Measurements from ENCODE around the gene FSIP1.

Gene FSIP1

DNA sequence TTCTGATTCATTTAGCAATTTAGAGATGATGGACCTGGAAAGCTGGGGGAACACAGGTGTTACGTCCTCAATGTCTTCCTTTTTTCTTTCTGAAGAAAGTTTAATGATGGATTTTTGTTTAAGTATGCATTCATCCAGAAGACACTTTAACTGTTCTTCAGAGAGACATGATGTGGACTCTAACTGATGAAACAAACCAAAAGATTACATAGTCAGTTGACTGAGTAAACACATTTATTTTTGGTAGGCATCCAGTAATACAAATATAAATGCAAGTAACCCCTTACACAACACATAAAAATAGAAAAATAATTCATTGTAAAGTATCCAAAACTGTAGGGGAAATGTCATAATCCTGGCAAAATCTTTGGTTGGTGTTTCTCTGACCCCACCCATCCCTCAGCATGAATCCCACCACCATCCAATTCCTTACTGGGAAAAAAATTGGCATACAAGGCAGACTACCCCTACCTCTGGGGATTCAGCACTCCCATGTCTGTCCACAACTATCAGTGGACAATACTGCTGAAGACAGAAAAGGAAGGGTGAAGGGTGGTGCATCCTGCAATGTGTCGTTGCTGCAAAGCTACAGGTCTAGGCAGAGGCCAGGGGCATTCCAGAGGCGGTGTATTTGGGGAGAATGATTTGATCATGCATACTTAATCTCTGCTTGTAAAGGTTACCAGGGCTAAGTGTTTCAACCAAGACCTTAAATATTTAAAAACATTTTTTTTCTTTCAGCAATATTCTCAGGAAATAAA, 164.4 kb downstream of the FSIP1 start:
- DNase-seq (ENCODE audit: low spot score): no peak

DNA sequence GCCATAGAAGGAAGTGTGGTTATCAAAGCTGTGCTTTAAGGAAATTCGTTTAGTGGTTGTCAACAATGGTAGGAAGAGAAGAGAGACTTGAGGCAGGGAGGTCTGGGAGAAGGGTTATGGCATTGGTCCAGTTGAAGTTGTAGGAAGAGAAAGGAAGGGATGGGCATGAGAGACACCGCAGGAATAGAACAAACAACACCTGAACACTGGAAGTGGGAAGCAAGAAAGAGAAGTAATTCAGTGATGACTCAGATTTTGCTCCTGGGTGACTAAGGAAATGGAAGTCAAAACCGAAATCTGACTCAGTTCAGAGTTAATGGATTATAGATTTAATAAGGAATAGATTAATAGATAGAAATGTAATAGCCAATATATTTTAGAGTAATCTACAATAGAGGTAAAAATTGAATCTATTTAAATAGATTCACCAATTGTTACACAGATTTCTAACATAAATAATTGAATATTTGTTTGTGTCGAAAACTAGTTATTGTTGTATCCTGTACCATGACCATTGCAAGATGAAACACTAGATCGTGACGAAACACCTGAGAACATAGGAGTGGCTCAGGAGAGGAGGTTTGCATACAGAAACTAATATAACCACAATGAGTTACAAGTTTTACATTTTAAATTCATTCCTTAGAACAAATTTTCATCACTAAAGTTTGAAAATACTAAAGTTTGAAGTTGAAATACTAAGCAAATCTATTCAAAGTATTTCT, 165.7 kb downstream of the FSIP1 start:
- DNase-seq (ENCODE audit: low spot score): no peak

DNA sequence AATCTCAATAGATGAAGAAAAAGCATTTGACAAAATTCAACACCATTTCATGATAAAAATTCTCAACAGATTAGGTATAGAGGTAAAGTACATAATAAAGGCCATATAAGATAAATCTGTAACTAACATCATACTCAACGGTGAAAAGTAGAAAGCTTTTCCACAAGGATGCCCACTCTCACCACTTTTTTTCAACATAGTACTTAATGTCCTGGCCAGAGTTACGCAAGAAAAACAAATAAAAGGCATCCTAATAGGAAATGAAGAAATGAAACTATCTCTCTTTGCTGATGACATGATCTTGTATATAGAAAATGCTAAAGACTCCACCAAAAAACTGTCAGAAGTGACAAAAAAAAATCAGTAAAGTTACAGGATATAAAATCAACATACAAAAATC, 168.8 kb downstream of the FSIP1 start:
- no peak for DNase-seq (ENCODE audit: low spot score)

DNA sequence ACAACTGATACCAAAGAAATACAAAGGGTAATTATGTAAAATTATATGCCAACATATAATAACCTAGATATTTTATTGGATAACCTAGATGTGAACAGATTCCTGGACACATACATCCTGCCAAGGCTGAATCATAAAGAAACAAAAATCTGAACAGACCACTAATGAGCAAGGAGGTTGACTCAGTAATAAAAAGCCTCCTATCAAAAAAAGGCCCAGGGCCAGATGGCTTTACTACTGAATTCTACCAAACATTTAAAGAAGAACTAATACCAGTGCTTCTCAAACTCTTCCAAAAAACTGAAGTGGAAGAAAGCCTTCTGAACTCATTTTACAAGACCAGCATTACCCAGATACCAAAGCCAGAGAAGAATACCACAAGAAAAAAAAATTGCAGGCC, 169.4 kb downstream of the FSIP1 start:
- DNase-seq (ENCODE audit: low spot score): no peak

DNA sequence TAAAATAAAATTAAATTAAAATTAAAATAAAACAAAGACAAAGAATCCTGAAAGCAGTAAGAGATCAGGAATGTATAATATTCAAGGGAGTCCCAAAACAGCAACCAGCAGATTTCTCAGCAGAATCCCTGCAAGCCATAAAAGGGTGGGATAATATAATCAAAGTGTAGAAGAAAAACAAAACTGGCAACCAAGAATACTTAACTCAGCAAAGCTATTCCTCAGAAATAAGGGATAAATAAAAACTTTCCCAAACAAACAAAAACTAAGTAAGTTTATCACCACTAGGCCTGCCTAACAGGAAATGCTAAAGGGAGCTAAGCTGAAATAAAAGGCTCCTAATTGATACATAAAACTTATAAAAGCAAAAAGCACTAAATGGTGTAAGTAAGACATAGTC, 172.0 kb downstream of the FSIP1 start:
- no peak for DNase-seq (ENCODE audit: low spot score)

DNA sequence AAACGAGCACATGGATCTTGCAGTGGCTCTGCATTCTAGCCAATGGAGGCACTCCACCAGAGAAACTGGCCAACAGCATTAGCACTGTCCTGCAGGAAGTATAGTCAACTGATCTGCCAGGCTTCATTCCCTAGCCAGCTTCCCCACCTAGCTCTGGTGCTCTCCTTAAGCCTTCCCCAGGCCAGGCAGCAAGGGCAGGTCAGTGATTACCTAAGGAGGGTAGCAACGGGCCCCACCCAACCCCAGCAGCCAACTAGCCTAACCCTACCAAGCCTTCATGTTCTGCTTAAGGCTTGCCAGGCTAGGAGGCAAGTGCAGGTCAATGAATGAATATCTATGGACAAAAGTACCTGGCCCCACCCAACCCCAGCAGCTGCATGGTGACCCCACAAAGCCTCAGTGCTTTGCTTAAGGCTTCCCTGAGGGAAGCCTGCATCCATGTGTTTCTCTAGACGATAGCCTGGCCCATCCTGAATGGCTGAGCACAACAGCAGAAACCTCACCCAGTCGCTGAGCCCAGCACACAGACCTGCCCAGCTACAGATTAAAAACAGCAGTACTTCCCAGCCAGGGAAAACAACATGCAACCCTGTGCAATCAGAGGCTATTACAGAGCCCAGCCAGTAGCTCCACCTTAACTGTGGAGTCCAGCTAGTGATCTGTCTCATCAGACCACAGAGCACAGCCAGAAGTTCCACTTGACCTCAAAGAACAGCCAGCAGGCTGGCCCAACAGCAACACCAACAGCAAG, 173.3 kb downstream of the FSIP1 start:
- DNase-seq (ENCODE audit: low spot score): no peak

DNA sequence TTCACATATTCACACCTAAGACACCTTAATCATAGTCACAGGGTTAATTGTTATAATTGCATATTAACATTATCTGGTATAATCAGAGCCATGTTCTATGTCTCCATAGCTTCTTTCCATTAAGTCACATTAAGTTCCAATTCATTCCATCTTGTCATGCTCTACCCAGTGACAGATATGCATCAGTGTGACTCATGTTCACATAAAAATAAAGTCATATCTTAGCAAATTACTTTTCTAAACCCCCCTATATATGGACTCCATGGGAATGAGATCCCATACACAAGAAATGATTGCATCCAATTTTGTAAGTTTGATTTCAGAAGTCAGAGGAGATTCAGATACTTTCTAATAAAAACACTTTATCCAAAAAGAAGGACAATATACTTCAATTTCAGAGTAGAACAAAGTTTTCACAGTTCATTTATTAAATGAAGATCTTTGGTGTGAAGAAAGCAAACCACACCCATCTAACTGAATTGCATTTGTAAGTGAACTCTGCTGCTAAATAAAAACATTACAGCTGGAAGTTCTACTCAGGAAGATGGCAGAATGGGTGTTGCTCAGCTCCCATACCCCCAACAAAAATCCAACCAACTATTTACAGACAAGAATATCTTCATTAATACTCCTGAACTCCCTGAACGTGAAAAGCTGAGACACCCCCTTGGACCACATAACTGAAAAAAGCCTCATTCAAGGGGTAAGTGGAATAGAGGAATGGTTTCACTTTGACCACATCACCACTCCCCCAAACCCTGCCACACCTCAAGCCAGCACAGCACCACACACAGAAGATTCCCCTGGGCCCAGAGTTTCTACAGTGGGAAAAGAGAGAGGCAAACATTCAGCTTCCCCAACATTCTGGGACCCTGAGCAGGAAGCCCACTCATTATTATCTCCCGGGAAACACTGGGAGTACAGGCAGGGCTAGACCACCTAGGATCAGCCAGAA, 174.2 kb downstream of the FSIP1 start:
- DNase-seq (ENCODE audit: low spot score): no peak

DNA sequence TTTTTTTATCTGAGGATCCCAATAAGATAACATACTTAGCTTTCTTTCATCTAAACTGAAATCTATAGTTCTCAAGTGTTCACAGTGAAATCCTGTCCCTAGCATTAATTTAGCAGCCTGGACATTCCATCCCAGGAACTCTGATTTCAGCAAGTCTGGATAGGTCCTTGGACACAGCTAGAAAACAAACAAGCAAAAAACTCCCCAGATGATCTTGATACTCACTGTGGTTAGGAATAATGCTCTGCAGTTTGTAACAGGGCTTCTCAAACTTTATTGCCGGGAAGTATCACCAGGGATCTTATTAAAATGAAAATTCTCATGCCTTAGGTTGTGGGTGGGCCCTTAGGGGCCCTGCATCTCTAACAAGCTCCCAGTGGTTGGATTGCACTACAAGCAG, 177.5 kb downstream of the FSIP1 start:
- DNase-seq (ENCODE audit: low spot score): no peak

DNA sequence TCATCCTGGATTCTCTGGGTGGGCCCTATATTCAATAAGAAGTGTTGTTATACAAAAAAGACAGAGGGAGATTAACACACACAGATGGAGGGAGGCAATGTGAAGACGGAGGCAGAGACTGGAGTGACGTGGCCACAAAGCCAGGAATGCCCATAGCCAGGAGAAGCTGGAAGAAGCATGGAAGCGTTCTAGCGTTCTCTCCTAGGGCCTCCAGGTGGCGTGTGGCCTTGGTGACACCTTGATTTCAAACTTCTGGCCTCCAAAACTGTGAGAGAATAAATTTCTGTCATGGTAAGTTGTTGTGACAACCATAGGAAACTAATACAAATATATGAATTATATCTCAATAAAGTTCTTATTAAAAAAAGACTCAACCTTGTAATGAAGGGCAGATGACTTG, 180.5 kb downstream of the FSIP1 start:
- no peak for DNase-seq (ENCODE audit: low spot score)

DNA sequence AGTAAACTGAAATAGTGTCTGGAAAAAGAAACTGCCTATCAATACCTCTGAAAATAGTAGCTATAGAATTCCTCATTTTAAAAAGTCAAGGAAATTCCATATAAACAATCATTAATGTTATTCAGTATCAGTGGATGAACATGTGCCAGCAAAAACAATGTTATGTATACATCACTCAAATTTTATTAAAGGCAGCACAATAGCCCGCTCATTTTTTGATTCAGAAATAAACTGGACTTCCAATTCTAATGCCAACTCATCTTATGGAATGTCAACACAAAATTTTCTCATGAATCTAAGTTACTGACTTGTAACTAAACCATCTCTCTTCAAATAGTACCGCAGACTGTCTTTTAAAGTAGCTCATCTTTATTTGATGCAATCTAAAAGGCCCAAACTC, 182.8 kb downstream of the FSIP1 start:
- DNase-seq (ENCODE audit: low spot score): no peak

DNA sequence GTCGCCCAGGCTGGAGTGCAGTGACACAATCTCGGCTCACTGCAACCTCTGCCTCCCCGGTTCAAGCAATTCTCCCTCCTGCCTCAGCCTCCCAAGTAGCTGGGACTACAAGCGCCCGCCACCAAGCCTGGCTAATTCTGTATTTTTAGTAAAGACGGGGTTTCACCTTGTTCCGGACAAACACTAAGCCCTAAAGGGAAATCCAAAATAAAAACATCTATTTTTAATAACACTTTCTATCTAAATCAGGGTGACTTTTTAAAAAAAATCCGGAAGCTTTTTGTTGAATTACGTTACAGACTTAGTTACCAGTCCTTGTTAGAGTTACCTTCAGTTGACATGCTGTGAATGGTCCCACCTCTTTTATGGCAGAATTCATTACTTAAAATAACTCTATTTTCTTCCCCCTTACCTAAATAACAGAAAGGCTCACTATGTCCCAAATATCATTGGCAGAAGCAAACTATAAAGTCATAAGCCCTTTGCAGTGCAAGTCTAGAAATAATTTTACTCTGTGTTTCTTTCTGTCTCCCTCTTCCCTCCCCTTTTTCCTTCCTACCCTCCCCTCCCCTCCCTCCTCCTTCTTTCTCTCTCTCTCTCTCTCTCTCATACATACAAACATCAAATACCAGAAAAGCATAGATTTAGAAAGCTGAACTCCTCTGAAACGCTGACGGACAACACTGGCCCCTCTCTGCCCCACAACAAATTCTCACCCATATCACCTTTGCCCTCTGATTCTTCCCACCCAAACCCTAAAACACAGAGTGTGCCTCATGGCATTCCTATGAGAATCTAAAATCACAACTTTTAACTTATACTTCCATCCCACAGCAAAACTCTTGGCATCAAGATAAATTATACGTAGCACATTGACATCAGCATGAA, 183.4 kb downstream of the FSIP1 start:
- no peak for DNase-seq (ENCODE audit: low spot score)

DNA sequence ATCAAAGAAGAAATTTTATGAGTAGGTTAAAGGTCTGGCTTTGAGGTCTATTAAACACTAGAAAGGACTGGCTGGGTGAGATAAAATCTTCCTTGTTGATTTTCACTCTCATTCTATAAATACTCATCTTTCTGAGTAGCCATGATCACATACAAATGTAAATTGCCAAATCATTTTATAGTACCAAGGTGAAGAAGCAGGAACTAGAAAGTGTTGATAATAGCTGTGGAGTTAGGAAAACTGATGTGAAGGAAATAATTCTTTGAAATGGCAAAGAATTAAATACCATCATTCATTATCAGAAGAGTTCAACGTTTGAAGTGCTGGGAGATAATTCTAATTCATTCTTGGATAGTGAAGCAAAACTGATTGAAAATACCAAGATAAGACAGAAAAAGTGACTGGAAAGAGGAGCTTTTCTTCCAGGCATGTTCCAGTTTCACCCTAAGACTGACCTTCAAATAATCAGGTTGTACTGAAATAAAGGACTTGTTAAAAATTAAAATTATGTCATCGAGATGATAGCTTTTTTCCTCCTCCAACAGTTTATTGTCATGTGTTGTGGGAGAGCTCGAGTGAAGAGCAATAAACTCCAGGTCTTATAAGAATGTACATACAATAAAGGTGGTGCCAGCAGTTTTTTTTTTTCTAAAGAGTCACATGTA, 184.3 kb downstream of the FSIP1 start:
- no peak for DNase-seq (ENCODE audit: low spot score)

DNA sequence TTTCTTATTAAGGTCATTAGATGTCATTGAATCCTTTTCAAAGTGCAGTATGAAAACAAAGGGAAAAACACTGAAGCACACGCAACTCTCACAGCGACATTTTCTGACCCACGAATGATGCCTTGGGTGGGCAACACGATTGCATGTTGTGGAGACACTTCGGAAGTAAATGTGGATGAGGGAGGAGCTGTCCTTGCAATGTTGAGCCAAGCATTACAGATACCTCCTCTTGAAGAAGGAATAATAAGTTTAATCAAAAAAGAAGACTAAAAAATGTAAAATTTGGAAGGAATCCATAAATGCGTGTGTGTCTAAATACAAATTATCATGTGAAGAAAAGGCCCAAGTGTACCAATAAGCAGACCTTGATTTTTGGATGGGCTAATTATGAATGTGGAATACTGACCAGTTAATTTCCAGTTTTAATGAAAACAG, 184.9 kb downstream of the FSIP1 start:
- no peak for DNase-seq (ENCODE audit: low spot score)

DNA sequence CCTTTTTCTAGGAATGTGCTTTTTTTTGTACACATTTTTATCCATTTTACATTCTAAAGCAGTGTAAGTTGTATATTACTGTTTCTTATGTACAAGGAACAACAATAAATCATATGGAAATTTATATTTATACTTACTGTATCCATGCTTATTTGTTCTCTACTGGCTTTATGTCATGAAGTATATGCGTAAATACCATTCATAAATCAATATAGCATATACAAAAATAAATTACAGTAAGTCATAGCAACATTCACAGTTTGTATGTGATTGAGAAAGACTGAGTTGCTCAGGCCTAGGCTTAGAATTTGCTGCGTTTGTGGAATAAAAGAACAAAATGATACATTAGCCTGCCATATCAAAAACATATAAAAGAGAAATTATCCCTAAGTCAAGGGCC, 185.3 kb downstream of the FSIP1 start:
- DNase-seq (ENCODE audit: low spot score): no peak

DNA sequence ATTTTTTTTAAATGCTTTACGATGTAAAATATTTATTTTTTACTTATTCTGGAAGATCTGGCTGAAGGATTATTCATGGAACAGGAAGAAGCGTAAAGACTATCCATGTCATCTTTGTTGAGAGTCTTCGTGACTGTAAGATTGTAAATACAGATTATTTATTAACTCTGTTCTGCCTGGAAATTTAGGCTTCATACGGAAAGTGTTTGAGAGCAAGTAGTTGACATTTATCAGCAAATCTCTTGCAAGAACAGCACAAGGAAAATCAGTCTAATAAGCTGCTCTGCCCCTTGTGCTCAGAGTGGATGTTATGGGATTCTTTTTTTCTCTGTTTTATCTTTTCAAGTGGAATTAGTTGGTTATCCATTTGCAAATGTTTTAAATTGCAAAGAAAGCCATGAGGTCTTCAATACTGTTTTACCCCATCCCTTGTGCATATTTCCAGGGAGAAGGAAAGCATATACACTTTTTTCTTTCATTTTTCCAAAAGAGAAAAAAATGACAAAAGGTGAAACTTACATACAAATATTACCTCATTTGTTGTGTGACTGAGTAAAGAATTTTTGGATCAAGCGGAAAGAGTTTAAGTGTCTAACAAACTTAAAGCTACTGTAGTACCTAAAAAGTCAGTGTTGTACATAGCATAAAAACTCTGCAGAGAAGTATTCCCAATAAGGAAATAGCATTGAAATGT, 186.1 kb downstream of the FSIP1 start:
- no peak for DNase-seq (ENCODE audit: low spot score)

DNA sequence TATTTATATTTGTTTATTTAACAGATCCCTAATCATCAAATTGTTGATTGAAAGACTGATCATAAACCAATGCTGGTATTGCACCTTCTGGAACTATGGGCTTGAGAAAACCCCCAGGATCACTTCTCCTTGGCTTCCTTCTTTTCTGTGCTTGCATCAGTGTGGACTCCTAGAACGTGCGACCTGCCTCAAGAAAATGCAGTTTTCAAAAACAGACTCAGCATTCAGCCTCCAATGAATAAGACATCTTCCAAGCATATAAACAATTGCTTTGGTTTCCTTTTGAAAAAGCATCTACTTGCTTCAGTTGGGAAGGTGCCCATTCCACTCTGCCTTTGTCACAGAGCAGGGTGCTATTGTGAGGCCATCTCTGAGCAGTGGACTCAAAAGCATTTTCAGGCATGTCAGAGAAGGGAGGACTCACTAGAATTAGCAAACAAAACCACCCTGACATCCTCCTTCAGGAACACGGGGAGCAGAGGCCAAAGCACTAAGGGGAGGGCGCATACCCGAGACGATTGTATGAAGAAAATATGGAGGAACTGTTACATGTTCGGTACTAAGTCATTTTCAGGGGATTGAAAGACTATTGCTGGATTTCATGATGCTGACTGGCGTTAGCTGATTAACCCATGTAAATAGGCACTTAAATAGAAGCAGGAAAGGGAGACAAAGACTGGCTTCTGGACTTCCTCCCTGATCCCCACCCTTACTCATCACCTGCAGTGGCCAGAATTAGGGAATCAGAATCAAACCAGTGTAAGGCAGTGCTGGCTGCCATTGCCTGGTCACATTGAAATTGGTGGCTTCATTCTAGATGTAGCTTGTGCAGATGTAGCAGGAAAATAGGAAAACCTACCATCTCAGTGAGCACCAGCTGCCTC, 187.1 kb downstream of the FSIP1 start:
- DNase-seq (ENCODE audit: low spot score): no peak

DNA sequence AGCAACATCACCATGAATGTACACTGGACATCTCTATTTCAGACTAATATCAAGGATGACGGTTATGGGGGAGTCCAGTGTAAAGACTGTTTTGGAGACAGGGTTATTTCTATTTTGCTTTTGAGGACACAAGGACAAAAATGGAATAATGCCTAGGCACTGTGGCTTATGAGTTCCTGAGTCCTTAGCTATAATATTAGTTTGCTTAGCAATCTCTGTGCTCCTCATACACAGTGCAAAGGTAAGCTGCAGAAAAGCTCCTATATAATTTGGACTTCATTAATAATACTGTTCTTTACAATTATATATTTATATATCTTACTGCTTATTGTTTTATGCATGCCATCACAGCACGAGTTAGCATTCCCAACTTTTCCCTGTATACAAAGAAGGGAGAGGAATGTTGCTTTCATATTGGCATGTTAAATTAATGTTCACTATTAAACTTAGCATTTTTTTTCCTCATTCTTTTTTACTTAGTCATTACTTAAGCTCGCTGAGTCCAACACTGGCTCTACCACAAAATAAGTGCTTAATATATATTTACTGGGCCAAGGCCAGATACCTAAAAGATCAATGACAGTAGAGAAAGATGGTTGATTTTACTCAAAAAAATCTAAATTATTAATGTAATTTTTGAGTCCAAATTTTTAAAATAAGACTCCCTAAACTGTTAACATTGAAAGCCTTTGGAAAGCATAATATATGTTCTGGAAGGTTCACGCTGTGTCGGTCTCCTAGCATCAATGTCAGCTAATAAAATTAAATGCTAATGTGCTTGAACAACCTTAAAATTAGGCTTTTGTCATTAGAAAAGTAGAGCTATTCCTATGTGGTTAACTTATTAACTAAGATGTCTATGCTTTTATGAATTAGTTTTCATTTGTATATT, 187.9 kb downstream of the FSIP1 start:
- no peak for DNase-seq (ENCODE audit: low spot score)

All from left forelimb (tissue), 1 donor.